MCF 10A (cell line): ENCODE results near the gene SLC34A1. TPM values are rescaled to one million over a fixed set of nuclear protein-coding genes. Genes with fewer than 3 reads are reported as not detected.

ENCODE experiments used
- BruUV-seq: library from RNA; stranded (reverse); fragments of 400-500 nt; replicated peaks from 2 replicates; lab custom pipeline; 2021; lab: Mats Ljungman, UMichigan
- CTCF ChIA-PET: fragments of 300-600 bp; sonication (Branson Sonifier 250); formaldehyde crosslinking; extraction: SDS; loops from one replicate; lab custom pipeline; 2021; ENCODE audit warnings: antibody characterized with exemption, inconsistent platforms; lab: Yijun Ruan, JAX
- POLR2A ChIA-PET: fragments of 300-600, 350-650 bp; sonication (Branson Sonifier 250); formaldehyde crosslinking; extraction: SDS; loops from one replicate; lab custom pipeline; 2020; ENCODE audit warnings: antibody characterized with exemption, inconsistent platforms; lab: Yijun Ruan, JAX
- DNase-seq: peaks from one replicate; pipeline ENCODE4 v3.0.0-alpha.2; 2018; ENCODE audit not compliant: unreplicated experiment
- H3K27ac Mint-ChIP-seq: one replicate; pipeline ENCODE4 v1.8.0; 2022; ENCODE audit warnings: mild to moderate bottlenecking, low read depth, mixed read lengths; ENCODE audit not compliant: unreplicated experiment
- H3K27me3 Mint-ChIP-seq: one replicate; pipeline ENCODE4 v1.8.0; 2022; ENCODE audit warnings: mixed read lengths; ENCODE audit not compliant: insufficient read depth, unreplicated experiment
- H3K36me3 Mint-ChIP-seq: one replicate; pipeline ENCODE4 v1.8.0; 2022; ENCODE audit warnings: mild to moderate bottlenecking, moderate library complexity, mixed read lengths; ENCODE audit not compliant: insufficient read depth, unreplicated experiment
- H3K4me1 Mint-ChIP-seq: one replicate; pipeline ENCODE4 v1.8.0; 2022; ENCODE audit warnings: mixed read lengths; ENCODE audit not compliant: insufficient read depth, unreplicated experiment
- H3K4me3 Mint-ChIP-seq: one replicate; pipeline ENCODE4 v1.8.0; 2022; ENCODE audit warnings: mild to moderate bottlenecking, moderate library complexity, mixed read lengths; ENCODE audit not compliant: unreplicated experiment
- H3K9me3 Mint-ChIP-seq: one replicate; pipeline ENCODE4 v1.8.0; 2022; ENCODE audit warnings: mixed read lengths; ENCODE audit not compliant: unreplicated experiment
- CTCF ChIP-seq: fragments of 200-600 bp; IDR thresholded peaks from one replicate; pipeline ENCODE4 v1.8.0; 2022; ENCODE audit warnings: antibody characterized with exemption, mild to moderate bottlenecking; ENCODE audit not compliant: unreplicated experiment
- intact Hi-C: fragments of 100-400 bp; cut with micrococcal nuclease; formaldehyde crosslinking; loops from 2 replicates; pipeline ENCODE4 v1.14.1; 2022
- total RNA-seq: library from RNA; stranded (reverse); gene quantifications from 2 replicates; pipeline ENCODE4 v1.2.3, GENCODE V29; 2022

SLC34A1 gene
- total RNA-seq, 1 experiment from 2014 or later: not detected

- H3K4me1 Mint-ChIP-seq: peaks cover 10% of the 10 kb centered on the region
- intact Hi-C loops: no loop called here
- no peak overlapping the region for H3K27ac Mint-ChIP-seq
- ChIA-PET POLR2A (interaction anchor here (1.4 to 17.7 kb wide), 3 partner anchors 8 to 12 kb away, joined by 5 to 217 read pairs (median 5); partner anchors contain the start of gene GRK6), CTCF (interaction anchor here (0.6 to 3.3 kb wide), 4 partner anchors 12 to 123 kb away, joined by 3 to 11 read pairs (median 4); no protein-coding TSS in a partner anchor)
- peaks cover 79% of the 10 kb centered on the region for H3K36me3 Mint-ChIP-seq
- no peaks in the 10 kb centered on the region for H3K9me3 Mint-ChIP-seq
- H3K4me3 Mint-ChIP-seq: no peak overlapping the region
- DNase-seq: no peak
- H3K27me3 Mint-ChIP-seq: no peaks in the 10 kb centered on the region
- TF ChIP-seq CTCF: no peak
- no TSS peak for BruUV-seq
These were observed 53.4 kb downstream of the SLC34A1 start for GRCh38 chr5:177437623-177438022.

GRCh38 chr5:177438468-177438867 is 54.2 kb downstream of the SLC34A1 start:
- TF ChIP-seq CTCF: no peak
- Mint-ChIP-seq H3K4me3 (no peak overlapping the region), H3K4me1 (peaks cover 10% of the 10 kb centered on the region), H3K36me3 (peaks cover 77% of the 10 kb centered on the region), H3K9me3 (no peaks in the 10 kb centered on the region), H3K27ac (no peak overlapping the region), H3K27me3 (no peaks in the 10 kb centered on the region)
- DNase-seq: no peak
- no TSS peak for BruUV-seq
- CTCF ChIA-PET: interaction anchor here (0.5 to 3.3 kb wide), 6 partner anchors 14 to 48 kb away, joined by 3 to 11 read pairs (median 7); no protein-coding TSS in a partner anchor
- intact Hi-C loops: no loop called here
- POLR2A ChIA-PET: interaction anchor here (1.8 to 17.7 kb wide), 2 partner anchors 9 to 10 kb away, joined by 9 to 217 read pairs; partner anchors contain the start of gene GRK6

GRCh38 chr5:177439518-177440053 is 55.4 kb downstream of the SLC34A1 start:
- ChIA-PET CTCF (interaction anchor here (0.5 to 3.3 kb wide), 11 partner anchors 9 to 1186 kb away, joined by 3 to 11 read pairs (median 3); no protein-coding TSS in a partner anchor), POLR2A (interaction anchor here (1.0 to 17.7 kb wide), 5 partner anchors 8 to 120 kb away, joined by 3 to 217 read pairs (median 4); partner anchors contain the start of gene GRK6)
- Mint-ChIP-seq H3K27ac (no peak overlapping the region), H3K4me1 (peaks cover 13% of the 10 kb centered on the region), H3K27me3 (no peaks in the 10 kb centered on the region), H3K9me3 (no peaks in the 10 kb centered on the region), H3K4me3 (no peak overlapping the region), H3K36me3 (peaks cover 69% of the 10 kb centered on the region)
- intact Hi-C loops: no loop called here
- DNase-seq: no peak
- BruUV-seq: no TSS peak
- TF ChIP-seq CTCF: no peak

- no peak for DNase-seq
- intact Hi-C loops: no loop called here
- peaks cover 70% of the 10 kb centered on the region for H3K36me3 Mint-ChIP-seq
- BruUV-seq: no TSS peak
- CTCF ChIA-PET: interaction anchor here (0.5 to 3.3 kb wide), 10 partner anchors 12 to 1185 kb away, joined by 3 to 11 read pairs (median 4); no protein-coding TSS in a partner anchor
- POLR2A ChIA-PET: interaction anchor here (1.0 to 17.7 kb wide), 5 partner anchors 7 to 121 kb away, joined by 3 to 217 read pairs (median 6); partner anchors contain the start of genes GRK6 and LMAN2
- H3K4me1 Mint-ChIP-seq: peaks cover 17% of the 10 kb centered on the region
- H3K9me3 Mint-ChIP-seq: no peaks in the 10 kb centered on the region
- TF ChIP-seq CTCF: no peak
- H3K27ac Mint-ChIP-seq: no peak overlapping the region
- no peak overlapping the region for H3K4me3 Mint-ChIP-seq
- no peaks in the 10 kb centered on the region for H3K27me3 Mint-ChIP-seq
These were observed 56.2 kb downstream of the SLC34A1 start for GRCh38 chr5:177440211-177440989.
